Uterus (tissue), 4 donors: ENCODE data around the gene CREG1. TPM values are rescaled to one million over a fixed set of nuclear protein-coding genes. Genes with fewer than 3 reads are reported as not detected.

ENCODE experiments used
- DNase-seq, 2 donors: peaks; one replicate each; pipeline ENCODE4 v3.0.0-alpha.2; 2019 to 2020
- H3K27ac ChIP-seq, 2 donors: fragments of 200-600 bp; sonication (generic); 1 replicate in 1 of 2; 2 replicates in 1 of 2; pipeline ENCODE4 v1.5.1; 2016 to 2018
- H3K27me3 ChIP-seq, 2 donors: fragments of 200-600 bp; sonication (generic); one replicate each; pipeline ENCODE4 v1.5.1; 2018 to 2019; ENCODE audit warnings: control low read depth in 1 of 2
- H3K36me3 ChIP-seq, 2 donors: fragments of 200-600 bp; sonication (generic); one replicate each; pipeline ENCODE4 v1.5.1; 2019; ENCODE audit warnings: control low read depth in 1 of 2
- H3K4me1 ChIP-seq, 2 donors: fragments of 200-600 bp; sonication (generic); one replicate each; pipeline ENCODE4 v1.5.1; 2018 to 2019; ENCODE audit warnings: control low read depth in 1 of 2
- H3K4me3 ChIP-seq, 2 donors: fragments of 200-600 bp; sonication (generic); 1 replicate in 1 of 2; 2 replicates in 1 of 2; pipeline ENCODE4 v1.5.1; 2018 to 2019; ENCODE audit warnings: mild to moderate bottlenecking in 1 of 2
- H3K9me3 ChIP-seq, 2 donors: fragments of 200-600 bp; sonication (generic); one replicate each; pipeline ENCODE4 v1.5.1; 2019; ENCODE audit warnings: control low read depth in 1 of 2
- CTCF ChIP-seq, 4 experiments: fragments of 200-600 bp in 2 of 4; fragments of 450-650 bp in 2 of 4; sonication (generic) in 2 of 4; IDR thresholded peaks; one replicate each; pipeline ENCODE4 v1.5.1; 2016 to 2019; ENCODE audit warnings: antibody characterized with exemption in 4 of 4, mild to moderate bottlenecking in 2 of 4, moderate library complexity in 1 of 4
- POLR2A ChIP-seq, 2 donors: fragments of 450-650 bp; IDR thresholded peaks; one replicate each; pipeline ENCODE4 v1.6.1; 2016; ENCODE audit warnings: antibody characterized with exemption in 2 of 2, mild to moderate bottlenecking in 1 of 2, moderate library complexity in 1 of 2
- intact Hi-C: fragments of 100-400 bp; cut with DNase I; formaldehyde crosslinking; loops from one replicate; pipeline ENCODE4 v1.15.1; 2023; ENCODE audit warnings: low total_unique reads
- total RNA-seq, 4 donors: library from RNA; depleted of rRNA in 3 of 4; stranded (reverse); fragments of >200 nt in 3 of 4; gene quantifications; one replicate each; pipeline versions ENCODE4 v1.1.0 to v1.2.4, GENCODE V29; 2014 to 2023
- donor health status: DM: yes; HTN: yes; CAD: no.

CREG1 gene
- total RNA-seq, 4 donors from 2014 or later: 72.7 to 161 (median 91.0) TPM

- no peaks in the 10 kb centered on the region for H3K9me3 ChIP-seq
- H3K27me3 ChIP-seq: no peaks in the 10 kb centered on the region
- no peak overlapping the region for H3K27ac ChIP-seq
- no peak for TF ChIP-seq CTCF (IDR thresholded peaks at IDR 0.05)
- no peak for TF ChIP-seq POLR2A (IDR thresholded peaks at IDR 0.05)
- no peaks in the 10 kb centered on the region for H3K4me1 ChIP-seq
- DNase-seq: no peak
- no peaks in the 10 kb centered on the region for H3K36me3 ChIP-seq
- intact Hi-C loops: no loop called here
- H3K4me3 ChIP-seq: no peak overlapping the region
Measured at GRCh38 chr1:167499106-167499505, 54.5 kb downstream of the CREG1 start.

GRCh38 chr1:167496797-167497619 is 56.6 kb downstream of the CREG1 start:
- H3K9me3 ChIP-seq: no peaks in the 10 kb centered on the region
- no peak overlapping the region for H3K27ac ChIP-seq
- no peak for DNase-seq
- H3K4me3 ChIP-seq: no peak overlapping the region
- H3K4me1 ChIP-seq: no peaks in the 10 kb centered on the region
- H3K36me3 ChIP-seq: no peaks in the 10 kb centered on the region
- intact Hi-C loops: no loop called here
- TF ChIP-seq CTCF (IDR thresholded peaks at IDR 0.05) (no peak), POLR2A (IDR thresholded peaks at IDR 0.05) (no peak)
- H3K27me3 ChIP-seq: no peaks in the 10 kb centered on the region

GRCh38 chr1:167493372-167493771 is 60.2 kb downstream of the CREG1 start:
- TF ChIP-seq CTCF (IDR thresholded peaks at IDR 0.05): no peak
- no peak for TF ChIP-seq POLR2A (IDR thresholded peaks at IDR 0.05)
- intact Hi-C loops: no loop called here

GRCh38 chr1:167492481-167492910 is 61.1 kb downstream of the CREG1 start:
- H3K9me3 ChIP-seq: no peaks in the 10 kb centered on the region
- H3K27me3 ChIP-seq: no peaks in the 10 kb centered on the region
- H3K36me3 ChIP-seq: no peaks in the 10 kb centered on the region
- intact Hi-C loops: no loop called here
- no peak overlapping the region for H3K4me3 ChIP-seq
- no peak overlapping the region for H3K27ac ChIP-seq
- DNase-seq: no peak
- no peaks in the 10 kb centered on the region for H3K4me1 ChIP-seq
- TF ChIP-seq CTCF (IDR thresholded peaks at IDR 0.05) (no peak), POLR2A (IDR thresholded peaks at IDR 0.05) (no peak)

More at GRCh38 chr1:167493372-167493771, 60.2 kb downstream of the CREG1 start:
- Histone ChIP-seq H3K4me3 (no peak overlapping the region), H3K36me3 (no peaks in the 10 kb centered on the region), H3K27me3 (no peaks in the 10 kb centered on the region), H3K9me3 (no peaks in the 10 kb centered on the region), H3K4me1 (no peaks in the 10 kb centered on the region), H3K27ac (no peak overlapping the region)
- DNase-seq: no peak

GRCh38 chr1:167491586-167492461 is 61.7 kb downstream of the CREG1 start:
- H3K4me3 ChIP-seq: no peak overlapping the region
- no peak for TF ChIP-seq POLR2A (IDR thresholded peaks at IDR 0.05)
- no peak for TF ChIP-seq CTCF (IDR thresholded peaks at IDR 0.05)
- no peaks in the 10 kb centered on the region for H3K9me3 ChIP-seq
- DNase-seq: no peak
- H3K36me3 ChIP-seq: no peaks in the 10 kb centered on the region
- H3K4me1 ChIP-seq: no peaks in the 10 kb centered on the region
- H3K27ac ChIP-seq: no peak overlapping the region
- H3K27me3 ChIP-seq: no peaks in the 10 kb centered on the region
- intact Hi-C loops: no loop called here
